ENCODE results near the gene SDF4. TPM values are rescaled to one million over a fixed set of nuclear protein-coding genes. Genes with fewer than 3 reads are reported as not detected.

The SDF4 gene
- total and polyA plus RNA-seq, 7 experiments from 2014 or later = 74.8 to 124 (median 107) TPM

GRCh38 chr1:1167398-1167821 lies 64.4 kb downstream of the SDF4 start:
- no peak for DNase-seq
- Mint-ChIP-seq H3K4me1 (peaks cover 5 to 12% (median 9%) of the 10 kb centered on the region in 7 donors), H3K9me3 (no peaks in the 10 kb centered on the region), H3K4me3 (no peak overlapping the region), H3K27ac (no peak overlapping the region), H3K27me3 (peaks cover 0 to 11% (median 4%) of the 10 kb centered on the region in 5 donors), H3K36me3 (no peaks in the 10 kb centered on the region)
- Histone ChIP-seq H3K27me3 (ENCODE audit: control insufficient read depth in 2 of 2, insufficient read depth in 2 of 2, low read length in 2 of 2) (no peaks in the 10 kb centered on the region), H3K27ac (ENCODE audit: low read depth, low read length) (no peak overlapping the region), H3K9me3 (ENCODE audit: control insufficient read depth in 2 of 3, low read length in 3 of 3) (no peaks in the 10 kb centered on the region), H3K36me3 (ENCODE audit: control insufficient read depth in 2 of 3, insufficient read depth in 3 of 3, low read length in 3 of 3) (no peaks in the 10 kb centered on the region), H3K4me3 (ENCODE audit: low read length) (no peak overlapping the region), H3K4me1 (ENCODE audit: control insufficient read depth in 2 of 2, insufficient read depth in 2 of 2, low read length in 2 of 2) (no peaks in the 10 kb centered on the region)
- intact Hi-C loops (cut with micrococcal nuclease) = no loop called here
- POLR2A ChIA-PET = no interaction called here
- ATAC-seq = no peak
- CTCF ChIA-PET = interaction anchor here (0.7 kb wide), 1 partner anchor 11 kb away, joined by 3 read pairs; no protein-coding TSS in a partner anchor

Small RNA genes within 50 kb of the gene (microRNA-seq; reads per million reads assigned to microRNA genes)
- gene MIR200A (ENCODE audit: borderline microRNAs expressed) (10.9 reads per million, percentile 22 among the genes with 10 or more reads in this experiment), gene MIR200B (ENCODE audit: borderline microRNAs expressed) (5.2 reads per million, percentile 4 among the genes with 10 or more reads in this experiment), gene MIR429 (ENCODE audit: borderline microRNAs expressed) (not detected)

Other genes with a start within 250 kb of the SDF4 start
- gene PERM1, start 249.9 kb downstream of the SDF4 start, total RNA-seq = not detected
- gene PERM1, start 249.9 kb downstream of the SDF4 start, polyA plus RNA-seq = not detected
- 10 to 100 TPM in 2 of 5 experiments, under 1 TPM in 1, not detected in 2; 0.22 to 35.0 (median 18.8) TPM for gene HES4, start 231.9 kb downstream of the SDF4 start, total RNA-seq
- 1 to 10 TPM in 1 of 2 donors, under 1 TPM in 1; 0.61 to 1.8 TPM for gene HES4, start 231.9 kb downstream of the SDF4 start, polyA plus RNA-seq
- 100 to 1,000 TPM in 1 of 5 experiments, 10 to 100 TPM in 4; 17.4 to 227 (median 25.4) TPM for gene ISG15, start 218.5 kb downstream of the SDF4 start, total RNA-seq
- gene ISG15, start 218.5 kb downstream of the SDF4 start, polyA plus RNA-seq = 100 to 1,000 TPM; 114 to 218 TPM
- gene AGRN, start 211.9 kb downstream of the SDF4 start, total RNA-seq = 10 to 100 TPM in 1 of 5 experiments, 1 to 10 TPM in 4; 1.8 to 10.9 (median 4.9) TPM
- gene AGRN, start 211.9 kb downstream of the SDF4 start, polyA plus RNA-seq = 1 to 10 TPM in 1 of 2 donors, under 1 TPM in 1; 0.19 to 1.2 TPM
- gene RNF223, start 157.7 kb downstream of the SDF4 start, total RNA-seq = under 1 TPM in 1 of 5 experiments, not detected in 4; 0.32 TPM
- not detected for gene RNF223, start 157.7 kb downstream of the SDF4 start, polyA plus RNA-seq
- 10 to 100 TPM; 17.6 to 21.9 (median 19.6) TPM for gene C1orf159, start 115.9 kb downstream of the SDF4 start, total RNA-seq
- gene C1orf159, start 115.9 kb downstream of the SDF4 start, polyA plus RNA-seq = 10 to 100 TPM in 1 of 2 donors, 1 to 10 TPM in 1; 6.4 to 10.5 TPM
- under 1 TPM in 2 of 5 experiments, not detected in 3; 0.58 to 0.80 TPM for gene TTLL10, start 58.1 kb downstream of the SDF4 start, total RNA-seq
- not detected for gene TTLL10, start 58.1 kb downstream of the SDF4 start, polyA plus RNA-seq
- 10 to 100 TPM in 2 of 5 experiments, 1 to 10 TPM in 1, not detected in 2; 2.6 to 81.7 (median 12.6) TPM for gene TNFRSF18, start 25.4 kb downstream of the SDF4 start, total RNA-seq
- under 1 TPM in 1 of 2 donors, not detected in 1; 0.32 TPM for gene TNFRSF18, start 25.4 kb downstream of the SDF4 start, polyA plus RNA-seq
- 100 to 1,000 TPM in 1 of 5 experiments, 10 to 100 TPM in 1, 1 to 10 TPM in 2, under 1 TPM in 1; 0.49 to 192 (median 7.8) TPM for gene TNFRSF4, start 17.8 kb downstream of the SDF4 start, total RNA-seq
- gene TNFRSF4, start 17.8 kb downstream of the SDF4 start, polyA plus RNA-seq = 1 to 10 TPM; 1.4 to 1.5 TPM
- 10 to 100 TPM; 10.9 to 29.0 (median 22.8) TPM for gene B3GALT6, start 236 bp upstream of the SDF4 start, total RNA-seq
- 10 to 100 TPM in 1 of 2 donors, 1 to 10 TPM in 1; 7.2 to 12.7 TPM for gene B3GALT6, start 236 bp upstream of the SDF4 start, polyA plus RNA-seq
- gene C1QTNF12, start 14.7 kb upstream of the SDF4 start, total RNA-seq = 1 to 10 TPM; 2.5 to 5.8 (median 3.0) TPM
- under 1 TPM in 1 of 2 donors, not detected in 1; 0.56 TPM for gene C1QTNF12, start 14.7 kb upstream of the SDF4 start, polyA plus RNA-seq
- gene UBE2J2, start 41.9 kb upstream of the SDF4 start, total RNA-seq = 10 to 100 TPM; 62.3 to 89.3 (median 75.1) TPM
- gene UBE2J2, start 41.9 kb upstream of the SDF4 start, polyA plus RNA-seq = 10 to 100 TPM; 86.1 to 92.2 TPM
- 10 to 100 TPM in 3 of 5 experiments, 1 to 10 TPM in 2; 4.2 to 15.8 (median 10.1) TPM for gene SCNN1D, start 48.4 kb upstream of the SDF4 start, total RNA-seq
- gene SCNN1D, start 48.4 kb upstream of the SDF4 start, polyA plus RNA-seq = not detected
- gene ACAP3, start 75.9 kb upstream of the SDF4 start, total RNA-seq = 10 to 100 TPM; 51.5 to 70.8 (median 58.2) TPM
- gene ACAP3, start 75.9 kb upstream of the SDF4 start, polyA plus RNA-seq = 1 to 10 TPM; 3.2 to 5.9 TPM
- gene PUSL1, start 76.6 kb upstream of the SDF4 start, total RNA-seq = 10 to 100 TPM; 17.7 to 25.4 (median 19.4) TPM
- 10 to 100 TPM; 16.2 to 26.1 TPM for gene PUSL1, start 76.6 kb upstream of the SDF4 start, polyA plus RNA-seq
- gene INTS11, start 92.7 kb upstream of the SDF4 start, total RNA-seq = 100 to 1,000 TPM; 126 to 187 (median 161) TPM
- 10 to 100 TPM; 62.8 to 74.0 TPM for gene INTS11, start 92.7 kb upstream of the SDF4 start, polyA plus RNA-seq
- gene CPTP, start 92.8 kb upstream of the SDF4 start, total RNA-seq = 10 to 100 TPM; 11.5 to 29.3 (median 19.1) TPM
- gene CPTP, start 92.8 kb upstream of the SDF4 start, polyA plus RNA-seq = 10 to 100 TPM; 17.7 to 26.5 TPM
- gene TAS1R3, start 99.3 kb upstream of the SDF4 start, total RNA-seq = 1 to 10 TPM; 1.1 to 2.6 (median 1.8) TPM
- under 1 TPM in 1 of 2 donors, not detected in 1; 0.32 TPM for gene TAS1R3, start 99.3 kb upstream of the SDF4 start, polyA plus RNA-seq
- 10 to 100 TPM; 40.2 to 54.9 (median 45.9) TPM for gene DVL1, start 117.4 kb upstream of the SDF4 start, total RNA-seq
- 1 to 10 TPM in 1 of 2 donors, under 1 TPM in 1; 0.78 to 1.1 TPM for gene DVL1, start 117.4 kb upstream of the SDF4 start, polyA plus RNA-seq
- 1 to 10 TPM in 3 of 5 experiments, under 1 TPM in 2; 0.39 to 2.2 (median 1.0) TPM for gene MXRA8, start 126.6 kb upstream of the SDF4 start, total RNA-seq
- under 1 TPM; 0.41 to 0.66 TPM for gene MXRA8, start 126.6 kb upstream of the SDF4 start, polyA plus RNA-seq
- gene AURKAIP1, start 143.2 kb upstream of the SDF4 start, total RNA-seq = 100 to 1,000 TPM in 1 of 5 experiments, 10 to 100 TPM in 4; 53.8 to 107 (median 64.5) TPM
- 100 to 1,000 TPM; 135 to 160 TPM for gene AURKAIP1, start 143.2 kb upstream of the SDF4 start, polyA plus RNA-seq
- 100 to 1,000 TPM; 130 to 403 (median 278) TPM for gene CCNL2, start 167.3 kb upstream of the SDF4 start, total RNA-seq
- 10 to 100 TPM; 16.3 to 38.3 TPM for gene CCNL2, start 167.3 kb upstream of the SDF4 start, polyA plus RNA-seq
- 100 to 1,000 TPM in 4 of 5 experiments, 10 to 100 TPM in 1; 91.2 to 135 (median 122) TPM for gene MRPL20, start 175.3 kb upstream of the SDF4 start, total RNA-seq
- 100 to 1,000 TPM; 221 to 239 TPM for gene MRPL20, start 175.3 kb upstream of the SDF4 start, polyA plus RNA-seq
- gene ANKRD65, start 189.3 kb upstream of the SDF4 start, total RNA-seq = not detected
- not detected for gene ANKRD65, start 189.3 kb upstream of the SDF4 start, polyA plus RNA-seq
- 1 to 10 TPM in 1 of 5 experiments, under 1 TPM in 1, not detected in 3; 0.15 to 1.2 TPM for gene VWA1, start 203.7 kb upstream of the SDF4 start, total RNA-seq
- not detected for gene VWA1, start 203.7 kb upstream of the SDF4 start, polyA plus RNA-seq
- gene ATAD3C, start 217.7 kb upstream of the SDF4 start, total RNA-seq = 1 to 10 TPM in 4 of 5 experiments, under 1 TPM in 1; 0.61 to 2.0 (median 1.4) TPM
- gene ATAD3C, start 217.7 kb upstream of the SDF4 start, polyA plus RNA-seq = under 1 TPM; 0.64 to 0.76 TPM
- 10 to 100 TPM; 42.5 to 53.8 (median 51.7) TPM for gene ATAD3B, start 239.8 kb upstream of the SDF4 start, total RNA-seq
- 1 to 10 TPM; 4.5 to 6.1 TPM for gene ATAD3B, start 239.8 kb upstream of the SDF4 start, polyA plus RNA-seq